ENCODE results near the gene AUNIP.
"Not testable (repeated sequence)": the region's sequence is repeated elsewhere in the genome, so short reads cannot be mapped to it uniquely, and the experiment has no call there.

AUNIP gene

GRCh38 chr1:25863486-25864262 is 4.4 kb upstream of the AUNIP start:
- no peak for DNase-seq

DNA sequence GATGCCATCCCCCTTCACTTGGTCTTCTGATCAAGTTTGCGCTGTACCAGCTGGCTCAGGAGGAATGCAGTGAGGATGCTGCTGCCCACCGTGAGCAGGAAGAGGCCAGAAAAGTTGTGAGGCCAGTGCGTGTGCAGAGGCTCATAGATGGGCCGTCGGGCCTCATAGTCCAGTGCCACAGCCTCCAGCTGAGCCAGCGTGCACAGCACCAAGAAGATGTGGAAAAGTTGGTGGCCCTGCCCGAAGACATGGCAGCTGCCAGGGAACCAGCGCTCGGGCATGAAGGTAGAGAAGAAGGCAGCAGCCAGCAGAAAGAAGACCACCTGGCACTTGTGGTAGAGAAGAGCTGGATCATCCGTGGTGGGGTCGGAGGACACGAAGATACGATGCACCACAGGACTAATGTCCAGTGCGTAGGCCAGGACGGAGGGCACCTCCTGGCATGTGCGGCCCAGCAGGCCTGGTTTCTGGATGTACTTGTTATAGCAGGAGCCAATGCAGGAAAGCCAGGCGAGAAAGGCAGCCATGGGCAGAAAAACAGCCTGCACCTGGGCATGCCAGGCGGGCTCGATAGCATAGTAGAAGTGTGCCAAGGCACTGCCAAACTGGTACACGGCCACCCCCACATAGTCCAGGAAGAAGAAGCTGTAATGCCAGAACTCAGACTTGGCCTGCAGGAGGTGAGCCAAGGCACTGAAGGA is 3.7 kb upstream of the AUNIP start:
- DNase-seq = no peak

GRCh38 chr1:25861316-25862286 is 2.3 kb upstream of the AUNIP start:
- no peak for DNase-seq

DNA sequence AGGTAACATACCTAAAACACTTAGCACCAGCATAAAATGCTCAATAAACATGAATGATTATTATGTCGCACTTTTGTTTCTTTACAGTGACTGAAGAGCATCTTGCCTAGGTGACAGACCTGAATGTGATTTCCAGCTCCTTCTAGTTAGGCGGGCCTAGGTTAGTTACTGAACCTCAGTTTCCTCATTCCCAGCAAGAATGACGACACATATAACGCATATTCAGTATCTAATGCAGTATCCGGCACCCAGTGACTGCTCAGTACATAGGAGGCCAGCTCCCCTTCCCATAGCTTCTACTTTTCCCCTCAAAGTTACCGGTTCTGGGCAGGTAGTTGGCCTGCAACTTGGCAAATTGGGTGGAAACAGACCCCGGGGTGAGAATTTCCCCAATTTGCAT is 763 bp downstream of the AUNIP start:
- no peak for DNase-seq

DNA sequence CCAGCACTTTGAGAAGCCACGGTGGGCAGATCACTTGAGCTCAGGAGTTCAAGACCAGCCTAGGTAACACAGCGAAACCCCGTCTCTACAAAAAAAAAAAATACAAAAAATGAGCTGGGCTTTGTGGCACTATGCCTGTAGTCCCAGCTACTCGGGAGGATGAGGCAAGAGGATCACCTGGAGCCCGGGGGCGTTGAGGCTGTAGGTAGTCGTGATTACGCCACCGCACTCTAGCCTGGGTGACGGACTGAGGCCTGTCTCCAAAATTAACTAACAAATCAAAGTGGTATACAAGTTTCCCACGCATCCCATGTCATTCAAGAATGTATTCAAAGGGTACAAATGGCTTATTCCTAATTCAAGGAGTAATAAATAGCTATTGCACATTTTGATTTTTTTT is 2.4 kb downstream of the AUNIP start:
- DNase-seq = no peak

- no peak for DNase-seq
Observed at GRCh38 chr1:25854554-25854953, 4.7 kb downstream of the AUNIP start.

DNA sequence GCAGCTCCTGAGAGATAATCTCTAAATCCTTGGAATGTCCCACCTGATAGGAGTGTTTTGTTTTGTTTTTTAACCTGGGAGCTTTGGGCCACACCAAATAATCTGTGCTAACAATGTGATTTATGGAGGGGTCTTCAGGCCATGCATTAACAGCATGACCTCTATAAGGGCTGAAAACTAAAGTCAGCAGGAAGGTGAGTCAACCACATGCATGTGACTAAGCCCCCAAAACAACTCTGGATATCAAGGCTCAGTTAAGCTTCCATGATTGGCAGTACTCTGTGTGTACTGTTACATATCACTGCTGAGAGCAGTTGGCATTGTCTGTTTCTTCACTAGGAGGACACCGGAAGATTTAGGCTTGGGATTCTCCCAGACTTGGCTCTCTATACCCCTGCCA is 10.7 kb downstream of the AUNIP start:
- no peak for DNase-seq

GRCh38 chr1:25847929-25848328 is 11.3 kb downstream of the AUNIP start:
- DNase-seq = no peak

GRCh38 chr1:25845664-25846063 is 13.6 kb downstream of the AUNIP start:
- no peak for DNase-seq

GRCh38 chr1:25844536-25845337 is 14.5 kb downstream of the AUNIP start:
- no peak for DNase-seq

- DNase-seq = no peak
Observed at GRCh38 chr1:25843483-25843882, 15.8 kb downstream of the AUNIP start.

DNA sequence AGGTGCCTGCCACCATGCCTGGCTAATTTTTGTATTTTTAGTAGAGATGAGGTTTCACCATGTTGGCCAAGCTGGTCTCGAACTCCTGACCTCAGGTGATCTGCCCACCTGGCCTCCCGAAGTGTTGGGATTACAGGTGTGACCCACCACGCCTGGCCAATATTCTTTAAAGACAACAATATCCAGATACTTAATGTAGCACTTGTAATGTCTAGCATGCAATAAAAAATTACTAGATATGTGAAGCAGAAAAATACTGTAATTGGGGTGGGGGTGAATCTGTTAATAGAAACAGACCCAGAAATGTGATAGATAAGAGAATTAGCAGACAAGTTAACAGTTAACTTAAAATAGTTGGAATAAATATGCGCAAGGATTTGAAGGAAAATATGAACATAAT is 19.4 kb downstream of the AUNIP start:
- DNase-seq = not testable (repeated sequence)

DNA sequence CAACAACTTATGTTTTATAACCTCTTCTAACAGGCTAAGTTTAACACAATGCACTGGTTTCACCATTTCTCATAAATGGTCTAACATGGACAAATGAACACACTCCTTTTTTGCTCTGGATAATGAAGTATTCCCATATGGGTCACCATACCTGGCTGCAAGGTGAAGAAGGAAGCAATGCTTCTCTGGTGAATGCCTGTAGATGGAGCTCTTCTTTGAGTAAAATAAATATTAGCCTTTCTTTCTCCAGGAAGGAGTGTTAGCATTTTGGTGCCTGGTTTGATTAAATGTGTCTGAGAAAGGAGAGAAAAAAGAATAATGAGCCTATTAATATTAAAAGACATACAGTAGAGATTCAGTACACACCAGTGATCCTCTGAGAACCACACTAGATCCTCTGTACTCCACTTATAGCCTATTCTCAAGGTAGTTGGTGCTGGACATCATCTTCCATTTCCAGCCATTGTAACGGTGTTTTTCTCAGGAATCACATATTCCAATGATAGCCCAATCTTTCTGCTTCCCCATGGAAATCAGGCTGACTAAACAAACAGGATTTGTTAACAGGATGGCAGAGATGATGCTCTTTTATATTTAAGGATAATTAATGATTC is 21.9 kb downstream of the AUNIP start:
- no peak for DNase-seq

- DNase-seq = no peak
Observed at GRCh38 chr1:25836695-25837094, 22.6 kb downstream of the AUNIP start.

DNA sequence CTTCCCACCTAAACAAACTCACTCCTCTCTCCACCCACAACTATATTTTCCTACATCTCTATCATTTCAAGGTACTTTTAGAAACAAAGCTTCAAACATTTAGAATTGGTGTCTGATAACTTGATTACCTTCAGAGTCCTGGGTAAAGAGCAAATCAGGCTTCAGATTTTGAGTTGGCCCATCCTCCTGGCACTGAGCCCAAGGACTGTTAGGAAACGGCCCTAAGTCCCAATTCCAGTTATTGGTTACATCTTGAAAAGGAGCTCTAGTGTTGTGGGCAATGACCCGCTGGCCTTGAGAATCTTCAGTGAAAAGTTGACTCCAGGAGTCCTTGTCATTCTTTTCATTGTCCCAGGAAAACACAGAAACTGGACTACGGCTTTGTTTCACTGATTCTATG is 24.4 kb downstream of the AUNIP start:
- DNase-seq = no peak

DNA sequence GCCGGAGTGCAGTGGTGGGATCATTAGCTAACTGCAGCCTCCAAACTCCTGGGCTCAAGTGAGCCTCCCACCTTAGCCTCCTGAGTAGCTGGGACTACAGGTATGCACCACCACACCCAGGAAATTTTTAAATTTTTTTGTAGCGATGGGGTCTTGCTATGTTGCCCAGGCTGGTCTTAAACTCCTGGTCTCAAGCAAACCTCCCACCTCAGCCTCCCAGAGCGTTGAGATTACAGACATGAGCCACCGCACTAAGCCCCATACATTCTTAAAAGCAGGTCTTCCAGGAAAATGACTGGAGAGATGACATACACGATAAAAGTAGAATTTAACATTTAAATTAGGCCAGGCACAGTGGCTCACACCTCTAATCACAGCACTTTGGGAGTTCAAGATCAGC is 26.1 kb downstream of the AUNIP start:
- no peak for DNase-seq

DNA sequence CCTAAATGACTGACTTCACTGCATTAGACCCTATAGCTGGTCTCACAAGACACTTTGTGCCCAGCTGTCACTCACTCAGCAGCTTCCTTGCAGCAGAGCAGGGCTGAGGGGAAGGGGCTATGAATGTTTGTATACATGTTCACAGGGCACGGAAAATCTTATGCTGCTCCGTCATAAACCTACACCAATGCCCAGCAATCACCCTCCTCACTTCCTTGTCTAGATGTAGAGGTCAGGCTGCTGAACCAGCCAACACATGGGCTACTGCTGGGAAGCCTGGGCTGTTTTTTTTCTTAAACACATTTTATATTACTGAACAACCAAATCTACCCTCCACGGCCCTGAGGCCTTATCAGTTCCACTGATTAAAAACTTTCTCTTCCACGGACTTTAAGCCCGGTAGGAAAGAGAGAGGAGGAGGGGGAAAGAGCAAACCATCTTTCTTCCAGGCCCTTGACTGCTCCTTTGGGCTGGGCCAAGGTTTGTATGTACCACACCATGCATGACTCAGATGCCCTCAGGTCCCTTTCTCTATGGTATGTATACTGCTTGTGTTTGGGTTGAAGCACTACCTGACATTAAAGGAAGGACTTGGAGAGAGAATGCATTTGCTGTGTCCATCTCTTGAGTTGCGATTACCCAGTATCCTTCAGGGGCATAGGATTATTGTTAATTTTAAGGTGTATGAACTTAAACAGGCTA is 26.8 kb downstream of the AUNIP start:
- no peak for DNase-seq

GRCh38 chr1:25831569-25832196 is 27.6 kb downstream of the AUNIP start:
- no peak for DNase-seq

DNA sequence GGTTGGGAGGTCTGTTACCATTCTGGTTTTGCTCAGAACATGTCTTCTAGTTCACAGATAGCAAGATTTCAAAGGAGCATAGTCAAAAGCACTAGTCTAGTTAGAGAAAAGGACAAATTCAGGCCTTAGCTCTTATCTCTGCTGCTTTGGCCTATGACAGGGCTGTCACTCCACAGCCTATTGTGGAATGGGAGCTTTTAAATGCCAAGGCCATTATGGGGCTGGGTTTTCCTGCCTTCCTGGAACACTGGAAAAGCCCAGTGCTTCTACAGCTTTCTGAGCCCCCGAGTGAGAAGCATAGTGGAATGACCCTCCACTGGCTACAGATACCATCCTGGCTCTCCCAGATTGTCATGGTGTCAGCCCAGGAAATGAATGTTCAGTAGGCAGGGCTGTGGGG is 30.2 kb downstream of the AUNIP start:
- no peak for DNase-seq

DNA sequence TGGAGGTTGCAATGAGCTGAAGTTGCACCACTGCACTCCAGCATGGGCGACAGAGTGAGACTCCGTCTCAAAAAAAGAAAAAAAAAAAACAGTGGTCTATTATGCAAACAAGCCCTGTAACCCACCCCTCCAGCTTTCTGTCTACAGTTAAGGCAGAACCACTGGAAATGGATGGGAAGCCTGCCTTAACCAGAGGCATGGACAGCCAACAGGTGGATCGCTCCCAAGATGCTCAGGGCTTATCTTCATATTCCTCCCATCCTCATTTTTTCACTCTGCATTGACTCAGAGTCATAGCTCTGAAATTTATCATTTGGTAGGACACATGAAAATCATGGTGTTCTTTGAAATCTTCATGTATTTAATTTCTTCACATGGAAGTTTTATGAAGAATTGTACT is 30.8 kb downstream of the AUNIP start:
- DNase-seq = no peak

GRCh38 chr1:25826571-25826970 is 32.7 kb downstream of the AUNIP start:
- no peak for DNase-seq

Data from GOT3 (cell line).